Neuron (in vitro differentiated cells): ENCODE measurements around the gene ADI1.

ENCODE experiments used
- H2AFZ ChIP-seq: one replicate; pipeline ENCODE4 v1.6.1; 2013; ENCODE audit warnings: low read depth, mild to moderate bottlenecking, inconsistent platforms, low read length, moderate library complexity
- H3K27me3 ChIP-seq: one replicate; pipeline ENCODE4 v1.6.1; 2013; ENCODE audit warnings: low read length; ENCODE audit not compliant: insufficient read depth
- H3K36me3 ChIP-seq: one replicate; pipeline ENCODE4 v1.6.1; 2013; ENCODE audit warnings: low read length; ENCODE audit not compliant: insufficient read depth
- H3K4me1 ChIP-seq: one replicate; pipeline ENCODE4 v1.6.1; 2013; ENCODE audit warnings: low read length; ENCODE audit not compliant: insufficient read depth
- H3K4me3 ChIP-seq: 2 replicates; pipeline ENCODE4 v1.5.1; 2013; ENCODE audit warnings: mild to moderate bottlenecking, low read length, moderate library complexity
- H3K9me3 ChIP-seq: one replicate; pipeline ENCODE4 v1.6.1; 2013; ENCODE audit warnings: low read length

The ADI1 gene

GRCh38 chr2:3465328-3465727 is 54.0 kb downstream of the ADI1 start:
- H3K27me3 ChIP-seq: no peaks in the 10 kb centered on the region
- H3K36me3 ChIP-seq: peaks cover 34% of the 10 kb centered on the region
- H3K9me3 ChIP-seq: no peaks in the 10 kb centered on the region
- no peak overlapping the region for H2AFZ ChIP-seq
- H3K4me1 ChIP-seq: peaks cover 9% of the 10 kb centered on the region
- no peak overlapping the region for H3K4me3 ChIP-seq

GRCh38 chr2:3464401-3465005 is 54.8 kb downstream of the ADI1 start:
- peaks cover 9% of the 10 kb centered on the region for H3K4me1 ChIP-seq
- H3K27me3 ChIP-seq: no peaks in the 10 kb centered on the region
- no peak overlapping the region for H3K4me3 ChIP-seq
- H3K9me3 ChIP-seq: no peaks in the 10 kb centered on the region
- peaks cover 25% of the 10 kb centered on the region for H3K36me3 ChIP-seq
- no peak overlapping the region for H2AFZ ChIP-seq

GRCh38 chr2:3463944-3464343 is 55.4 kb downstream of the ADI1 start:
- no peaks in the 10 kb centered on the region for H3K9me3 ChIP-seq
- H2AFZ ChIP-seq: no peak overlapping the region
- peaks cover 9% of the 10 kb centered on the region for H3K4me1 ChIP-seq
- peaks cover 25% of the 10 kb centered on the region for H3K36me3 ChIP-seq
- H3K4me3 ChIP-seq: no peak overlapping the region
- no peaks in the 10 kb centered on the region for H3K27me3 ChIP-seq

- Histone ChIP-seq H3K27me3 (no peaks in the 10 kb centered on the region), H3K4me1 (peaks cover 9% of the 10 kb centered on the region), H3K9me3 (no peaks in the 10 kb centered on the region), H3K4me3 (no peak overlapping the region), H3K36me3 (peaks cover 23% of the 10 kb centered on the region), H2AFZ (no peak overlapping the region)
Measured at GRCh38 chr2:3463186-3463835, 56.0 kb downstream of the ADI1 start.

GRCh38 chr2:3462493-3463104 is 56.7 kb downstream of the ADI1 start:
- Histone ChIP-seq H3K36me3 (peaks cover 22% of the 10 kb centered on the region), H3K27me3 (no peaks in the 10 kb centered on the region), H2AFZ (no peak overlapping the region), H3K4me3 (no peak overlapping the region), H3K9me3 (no peaks in the 10 kb centered on the region), H3K4me1 (peaks cover 9% of the 10 kb centered on the region)

GRCh38 chr2:3461801-3462492 is 57.4 kb downstream of the ADI1 start:
- no peaks in the 10 kb centered on the region for H3K9me3 ChIP-seq
- H3K27me3 ChIP-seq: no peaks in the 10 kb centered on the region
- H3K4me3 ChIP-seq: no peak overlapping the region
- no peak overlapping the region for H2AFZ ChIP-seq
- peaks cover 23% of the 10 kb centered on the region for H3K36me3 ChIP-seq
- H3K4me1 ChIP-seq: peaks cover 9% of the 10 kb centered on the region

GRCh38 chr2:3460831-3461800 is 58.2 kb downstream of the ADI1 start:
- Histone ChIP-seq H3K27me3 (no peaks in the 10 kb centered on the region), H3K4me3 (no peak overlapping the region), H3K9me3 (no peaks in the 10 kb centered on the region), H3K36me3 (peaks cover 28% of the 10 kb centered on the region), H2AFZ (no peak overlapping the region), H3K4me1 (peaks cover 9% of the 10 kb centered on the region)

- H3K36me3 ChIP-seq: peaks cover 30% of the 10 kb centered on the region
- no peak overlapping the region for H3K4me3 ChIP-seq
- peaks cover 3% of the 10 kb centered on the region for H3K4me1 ChIP-seq
- no peak overlapping the region for H2AFZ ChIP-seq
- no peaks in the 10 kb centered on the region for H3K27me3 ChIP-seq
- no peaks in the 10 kb centered on the region for H3K9me3 ChIP-seq
Measured at GRCh38 chr2:3460156-3460555, 59.2 kb downstream of the ADI1 start.

- H3K4me3 ChIP-seq: no peak overlapping the region
- H3K9me3 ChIP-seq: peaks cover 4% of the 10 kb centered on the region
- no peak overlapping the region for H2AFZ ChIP-seq
- H3K27me3 ChIP-seq: no peaks in the 10 kb centered on the region
- peaks cover 27% of the 10 kb centered on the region for H3K36me3 ChIP-seq
- H3K4me1 ChIP-seq: peaks cover 2% of the 10 kb centered on the region
Measured at GRCh38 chr2:3459185-3460015, 59.9 kb downstream of the ADI1 start.

- Histone ChIP-seq H3K4me3 (no peak overlapping the region), H3K4me1 (peaks cover 2% of the 10 kb centered on the region), H2AFZ (no peak overlapping the region), H3K36me3 (peaks cover 25% of the 10 kb centered on the region), H3K27me3 (no peaks in the 10 kb centered on the region), H3K9me3 (peaks cover 6% of the 10 kb centered on the region)
Measured at GRCh38 chr2:3458396-3459184, 60.7 kb downstream of the ADI1 start.

- no peak overlapping the region for H3K4me3 ChIP-seq
- no peaks in the 10 kb centered on the region for H3K27me3 ChIP-seq
- H3K4me1 ChIP-seq: peaks cover 2% of the 10 kb centered on the region
- peaks cover 6% of the 10 kb centered on the region for H3K9me3 ChIP-seq
- H2AFZ ChIP-seq: no peak overlapping the region
- peaks cover 30% of the 10 kb centered on the region for H3K36me3 ChIP-seq
Measured at GRCh38 chr2:3457524-3458395, 61.6 kb downstream of the ADI1 start.
